Measurements from ENCODE around the gene SRSF7.

GRCh38 chr2:38748943-38749804, 2.0 kb downstream of the SRSF7 start:
- TF ChIP-seq CTCF (IDR thresholded peaks at IDR 0.05; ENCODE audit: low read depth, low read length, missing input control) (no peak), EGR1 (IDR thresholded peaks at IDR 0.05; ENCODE audit: low read depth in 2 of 2) (no peak), ATF3 (IDR thresholded peaks at IDR 0.05) (no peak), TAF1 (conservative IDR thresholded peaks at IDR 0.05) (no peak), RAD21 (IDR thresholded peaks at IDR 0.05) (no peak), YY1 (IDR thresholded peaks at IDR 0.05) (no peak)
